HCT116 (cell line): ENCODE data around the gene ARHGAP1. TPM values are rescaled to one million over a fixed set of nuclear protein-coding genes. Genes with fewer than 3 reads are reported as not detected.

Source experiments
- ATAC-seq: fragments of 200-7000 bp; cut with Tn5 transposase; 2 replicates; pipeline ENCODE4 v1.9.1; 2020; ENCODE audit warnings: mild to moderate bottlenecking, moderate library complexity
- BruUV-seq: library from RNA; stranded (reverse); fragments of 400-500 nt; replicated peaks from 2 replicates; lab custom pipeline; 2021; lab: Mats Ljungman, UMichigan
- CTCF ChIA-PET: fragments of 300-600 bp; sonication (Branson Sonifier 250); formaldehyde crosslinking; loops from one replicate; lab custom pipeline; 2021; ENCODE audit warnings: antibody characterized with exemption; lab: Charles Lee
- POLR2A ChIA-PET: fragments of 300-600, 350-600 bp; sonication (Branson Sonifier 250); formaldehyde crosslinking; loops from one replicate; lab custom pipeline; 2021; ENCODE audit warnings: antibody characterized with exemption; lab: Charles Lee
- RAD21 ChIA-PET, 2 experiments: fragments of 300-600 bp; sonication (Branson Sonifier 250); formaldehyde crosslinking; loops; one replicate each; lab custom pipeline; 2023; ENCODE audit warnings: low total read pairs in 2 of 2; ENCODE audit not compliant: uncharacterized antibody in 2 of 2, unreplicated experiment in 2 of 2, low non-redundant PET in 1 of 2; lab: Charles Lee
- DNase-seq: peaks from one replicate; pipeline ENCODE4 v3.0.0-alpha.2; 2010; ENCODE audit warnings: low read depth, low spot score
- H2AFZ ChIP-seq: fragments of 200-600 bp; shearing (Covaris generic), sonication (generic); 2 replicates; pipeline ENCODE4 v1.6.1; 2017; ENCODE audit warnings: low read depth, mixed run types, mixed read lengths, antibody characterized with exemption, low read length; ENCODE audit not compliant: poor library complexity, severe bottlenecking
- H3K27ac ChIP-seq: 2 replicates; pipeline ENCODE4 v1.5.1; 2012; ENCODE audit warnings: low read depth, low read length
- H3K27me3 ChIP-seq: fragments of 200-600 bp; sonication (generic); 2 replicates; pipeline ENCODE4 v1.6.1; 2016; ENCODE audit warnings: mixed run types, low read length, mixed read lengths; ENCODE audit not compliant: insufficient read depth
- H3K36me3 ChIP-seq, 2 experiments: fragments of 200-500 bp in 1 of 2; fragments of 200-600 bp in 1 of 2; sonication (Bioruptor generic) in 1 of 2; sonication (generic) in 1 of 2; 2 replicates each; pipeline versions ENCODE4 v1.5.1 to v1.6.1; 2014 to 2016; ENCODE audit warnings: low read length in 2 of 2, inconsistent platforms in 1 of 2, mixed read lengths in 1 of 2, mixed run types in 1 of 2; ENCODE audit not compliant: insufficient read depth in 2 of 2, control insufficient read depth in 1 of 2
- H3K4me1 ChIP-seq, 2 experiments: fragments of 200-600 bp in 1 of 2; sonication (generic) in 1 of 2; 2 replicates each; pipeline versions ENCODE4 v1.5.1 to v1.6.1; 2012 to 2017; ENCODE audit warnings: low read length in 2 of 2, inconsistent platforms in 1 of 2, mild to moderate bottlenecking in 1 of 2, mixed read lengths in 1 of 2, mixed run types in 1 of 2, moderate library complexity in 1 of 2; ENCODE audit not compliant: insufficient read depth in 2 of 2, control insufficient read depth in 1 of 2
- H3K4me2 ChIP-seq: fragments of 200-600 bp; sonication (generic); 2 replicates; pipeline ENCODE4 v1.6.1; 2017; ENCODE audit warnings: mixed run types, low read length, mixed read lengths
- H3K4me3 ChIP-seq, 2 experiments: fragments of 200-600 bp in 1 of 2; sonication (generic) in 1 of 2; replicated peaks in 1 of 2; 2 replicates each; pipeline ENCODE4 v1.5.1; 2011 to 2016; ENCODE audit warnings: low read length in 2 of 2, control low read depth in 1 of 2, low read depth in 1 of 2, mild to moderate bottlenecking in 1 of 2, mixed read lengths in 1 of 2, mixed run types in 1 of 2
- H3K79me2 ChIP-seq: fragments of 200-600 bp; sonication (generic); 2 replicates; pipeline ENCODE4 v1.6.1; 2017; ENCODE audit warnings: mild to moderate bottlenecking, mixed run types, low read length, moderate library complexity, mixed read lengths; ENCODE audit not compliant: insufficient read depth
- H3K9ac ChIP-seq: fragments of 200-600 bp; sonication (generic); 2 replicates; pipeline ENCODE4 v1.6.1; 2016; ENCODE audit warnings: low read length, mixed read lengths
- H3K9me2 ChIP-seq: fragments of 200-600 bp; sonication (generic), shearing (Covaris generic); 2 replicates; pipeline ENCODE4 v1.6.1; 2017; ENCODE audit warnings: mixed run types, mild to moderate bottlenecking, moderate library complexity; ENCODE audit not compliant: insufficient read depth
- H3K9me3 ChIP-seq, 2 experiments: fragments of 200-500 bp in 1 of 2; fragments of 200-600 bp in 1 of 2; sonication (Bioruptor generic) in 1 of 2; sonication (generic) in 1 of 2; 2 replicates each; pipeline ENCODE4 v1.6.1; 2014 to 2017; ENCODE audit warnings: low read length in 2 of 2, mixed read lengths in 2 of 2, inconsistent platforms in 1 of 2, low read depth in 1 of 2, mild to moderate bottlenecking in 1 of 2, mixed run types in 1 of 2, moderate library complexity in 1 of 2; ENCODE audit not compliant: control insufficient read depth in 1 of 2, insufficient read depth in 1 of 2
- H4K20me1 ChIP-seq: fragments of 200-600 bp; sonication (generic), shearing (Covaris generic); 2 replicates; pipeline ENCODE4 v1.6.1; 2017; ENCODE audit warnings: mixed run types, mild to moderate bottlenecking, moderate library complexity; ENCODE audit not compliant: insufficient read depth
- ATF3 ChIP-seq: IDR thresholded peaks from 2 replicates; pipeline ENCODE4 v1.6.1; 2012
- CEBPB ChIP-seq: IDR thresholded peaks from 2 replicates; pipeline ENCODE4 v1.6.1; 2012; ENCODE audit warnings: low read depth
- EGR1 ChIP-seq: IDR thresholded peaks from 2 replicates; pipeline ENCODE4 v1.6.1; 2012; ENCODE audit warnings: low read depth
- ELF1 ChIP-seq: IDR thresholded peaks from 2 replicates; pipeline ENCODE4 v1.6.1; 2012; ENCODE audit warnings: low read depth, borderline replicate concordance
- EZH2 ChIP-seq: fragments of 200-600 bp; sonication (generic); IDR thresholded peaks from 2 replicates; pipeline ENCODE4 v1.6.1; 2017; ENCODE audit warnings: antibody characterized with exemption, mixed run types
- EZH2phosphoT487 ChIP-seq: fragments of 200-600 bp; IDR thresholded peaks from 2 replicates; pipeline ENCODE4 v1.6.1; 2018; ENCODE audit warnings: antibody characterized with exemption, borderline replicate concordance
- JUND ChIP-seq: IDR thresholded peaks from 2 replicates; pipeline ENCODE4 v1.6.1; 2012
- POLR2AphosphoS5 ChIP-seq: IDR thresholded peaks from 2 replicates; pipeline ENCODE4 v1.6.1; 2011; ENCODE audit warnings: mild to moderate bottlenecking, low read depth, low read length, moderate library complexity
- RAD21 ChIP-seq: IDR thresholded peaks from 2 replicates; pipeline ENCODE4 v1.6.1; 2012; ENCODE audit warnings: low read depth, mild to moderate bottlenecking
- SIN3A ChIP-seq: IDR thresholded peaks from 2 replicates; pipeline ENCODE4 v1.6.1; 2012; ENCODE audit warnings: low read depth
- SP1 ChIP-seq: IDR thresholded peaks from 2 replicates; pipeline ENCODE4 v1.6.1; 2012; ENCODE audit warnings: low read depth
- TCF7L2 ChIP-seq: IDR thresholded peaks from 2 replicates; pipeline ENCODE4 v1.7.0; 2011; ENCODE audit warnings: borderline replicate concordance, inconsistent platforms; ENCODE audit not compliant: insufficient read depth, insufficient read length; ENCODE audit errors: extremely low read depth
- YY1 ChIP-seq: IDR thresholded peaks from 2 replicates; pipeline ENCODE4 v1.6.1; 2011; ENCODE audit warnings: low read length, low read depth, moderate library complexity, mild to moderate bottlenecking; ENCODE audit not compliant: insufficient replicate concordance; ENCODE audit errors: extremely low read depth
- ZBTB33 ChIP-seq: IDR thresholded peaks from 2 replicates; pipeline ENCODE4 v1.6.1; 2011; ENCODE audit warnings: mild to moderate bottlenecking, low read length, moderate library complexity; ENCODE audit not compliant: insufficient replicate concordance; ENCODE audit errors: extremely low read depth
- ZNF274 ChIP-seq: fragments of 200-500 bp; sonication (Bioruptor generic); IDR thresholded peaks from 2 replicates; pipeline ENCODE4 v1.6.1; 2014; ENCODE audit warnings: mild to moderate bottlenecking, low read depth, low read length, inconsistent platforms
- intact Hi-C: fragments of 100-400 bp; cut with micrococcal nuclease; formaldehyde crosslinking; loops from 2 replicates; pipeline ENCODE4 v1.10.0; 2022
- total RNA-seq: library from RNA; stranded (reverse); gene quantifications from one replicate; pipeline ENCODE4 v1.2.1, GENCODE V29; 2021; ENCODE audit not compliant: unreplicated experiment

The ARHGAP1 gene
- total RNA-seq, 1 experiment from 2014 or later, result 36.9 TPM

- no TSS peak for BruUV-seq
- H3K4me1 ChIP-seq, result no peaks in the 10 kb centered on the region
- no peaks in the 10 kb centered on the region for H3K27me3 ChIP-seq
- no peaks in the 10 kb centered on the region for H4K20me1 ChIP-seq
- TF ChIP-seq ELF1 (no peak), JUND (no peak), SIN3A (no peak), ZBTB33 (no peak), EZH2phosphoT487 (no peak), ZNF274 (no peak), ATF3 (no peak), POLR2AphosphoS5 (no peak), CEBPB (no peak), EGR1 (no peak), EZH2 (no peak), TCF7L2 (no peak), SP1 (no peak), YY1 (no peak), RAD21 (no peak)
- H3K4me2 ChIP-seq, result no peak overlapping the region
- no peaks in the 10 kb centered on the region for H3K79me2 ChIP-seq
- H3K4me3 ChIP-seq, result no peak overlapping the region
- CTCF ChIA-PET, result no interaction called here
- RAD21 ChIA-PET, result no interaction called here
- DNase-seq (no peak), ATAC-seq (no peak)
- H3K36me3 ChIP-seq, result no peaks in the 10 kb centered on the region
- H3K9me2 ChIP-seq, result no peaks in the 10 kb centered on the region
- H2AFZ ChIP-seq, result no peak overlapping the region
- POLR2A ChIA-PET, result no interaction called here
- H3K9ac ChIP-seq, result no peak overlapping the region
- no peaks in the 10 kb centered on the region for H3K9me3 ChIP-seq
- intact Hi-C loops, result no loop called here
- H3K27ac ChIP-seq, result no peak overlapping the region
These were observed 23.7 kb upstream of the ARHGAP1 start for GRCh38 chr11:46724088-46724487.
